HEK293 (cell line): Measurements from ENCODE around the gene DNAJC10.
A peak's percentile ranks its signal among the peaks of the same experiment; 100 is the strongest.

Source experiments
- FEZF1 ChIP-seq: fragments of 450-650 bp; formaldehyde crosslinking; IDR thresholded peaks from 2 replicates; pipeline ENCODE4 v1.5.1; 2016; ENCODE audit warnings: missing biosample characterization, missing genetic modification characterization
- PBX3 ChIP-seq: sonication (generic); formaldehyde crosslinking; IDR thresholded peaks from 2 replicates; pipeline ENCODE4 v1.8.1; 2022; ENCODE audit warnings: mild to moderate bottlenecking, moderate library complexity, missing genetic modification reagents
- PRDM6 ChIP-seq: fragments of 450-650 bp; formaldehyde crosslinking; IDR thresholded peaks from 2 replicates; pipeline ENCODE4 v1.5.1; 2017; ENCODE audit warnings: missing biosample characterization, missing genetic modification characterization
- SP7 ChIP-seq: fragments of 450-650 bp; formaldehyde crosslinking; IDR thresholded peaks from 2 replicates; pipeline ENCODE4 v1.5.1; 2016; ENCODE audit warnings: missing biosample characterization, missing genetic modification characterization
- TSHZ1 ChIP-seq: fragments of 450-650 bp; formaldehyde crosslinking; IDR thresholded peaks from 2 replicates; pipeline ENCODE4 v1.5.1; 2016; ENCODE audit warnings: missing biosample characterization, missing genetic modification characterization, borderline replicate concordance
- ZBTB48 ChIP-seq: fragments of 450-650 bp; formaldehyde crosslinking; IDR thresholded peaks from 2 replicates; pipeline ENCODE4 v1.5.1; 2016; ENCODE audit warnings: missing biosample characterization, missing genetic modification characterization
- ZBTB7A ChIP-seq: fragments of 450-650 bp; formaldehyde crosslinking; IDR thresholded peaks from 2 replicates; pipeline ENCODE4 v1.5.1; 2016; ENCODE audit warnings: low read depth, missing biosample characterization, missing genetic modification characterization
- ZFP41 ChIP-seq: fragments of 450-650 bp; formaldehyde crosslinking; IDR thresholded peaks from 2 replicates; pipeline ENCODE4 v1.5.1; 2016; ENCODE audit warnings: missing biosample characterization, missing genetic modification characterization, borderline replicate concordance
- ZNF223 ChIP-seq: fragments of 450-650 bp; formaldehyde crosslinking; IDR thresholded peaks from 2 replicates; pipeline ENCODE4 v1.5.1; 2016; ENCODE audit warnings: missing biosample characterization, missing genetic modification characterization
- ZNF362 ChIP-seq: fragments of 450-650 bp; formaldehyde crosslinking; IDR thresholded peaks from 2 replicates; pipeline ENCODE4 v1.5.1; 2016; ENCODE audit warnings: missing biosample characterization, missing genetic modification characterization
- ZNF426 ChIP-seq: fragments of 450-650 bp; formaldehyde crosslinking; IDR thresholded peaks from 2 replicates; pipeline ENCODE4 v1.5.1; 2017; ENCODE audit warnings: missing biosample characterization, missing genetic modification characterization, mild to moderate bottlenecking, inconsistent platforms, moderate library complexity
- ZNF48 ChIP-seq: fragments of 450-650 bp; formaldehyde crosslinking; IDR thresholded peaks from 2 replicates; pipeline ENCODE4 v1.5.1; 2016; ENCODE audit warnings: missing biosample characterization, missing genetic modification characterization
- ZNF513 ChIP-seq: fragments of 450-650 bp; IDR thresholded peaks from 2 replicates; pipeline ENCODE4 v1.5.1; 2018; ENCODE audit warnings: missing biosample characterization, missing genetic modification characterization
- ZNF518A ChIP-seq: fragments of 450-650 bp; formaldehyde crosslinking; conservative IDR thresholded peaks from 2 replicates; pipeline ENCODE4 v1.5.1; 2016; ENCODE audit warnings: low read depth, missing biosample characterization, missing genetic modification characterization
- ZNF521 ChIP-seq: fragments of 450-650 bp; formaldehyde crosslinking; IDR thresholded peaks from 2 replicates; pipeline ENCODE4 v1.5.1; 2017; ENCODE audit warnings: missing biosample characterization, mild to moderate bottlenecking, missing genetic modification characterization
- ZNF560 ChIP-seq: fragments of 450-650 bp; formaldehyde crosslinking; IDR thresholded peaks from 2 replicates; pipeline ENCODE4 v1.5.1; 2017; ENCODE audit warnings: missing biosample characterization, missing genetic modification characterization, borderline replicate concordance
- ZNF610 ChIP-seq: fragments of 450-650 bp; formaldehyde crosslinking; IDR thresholded peaks from 2 replicates; pipeline ENCODE4 v1.5.1; 2016; ENCODE audit warnings: missing biosample characterization, missing genetic modification characterization, borderline replicate concordance
- ZNF623 ChIP-seq: fragments of 450-650 bp; formaldehyde crosslinking; IDR thresholded peaks from 2 replicates; pipeline ENCODE4 v1.5.1; 2016; ENCODE audit warnings: missing biosample characterization, missing genetic modification characterization
- ZNF629 ChIP-seq: fragments of 450-650 bp; formaldehyde crosslinking; IDR thresholded peaks from 2 replicates; pipeline ENCODE4 v1.5.1; 2017; ENCODE audit warnings: missing biosample characterization, missing genetic modification characterization
- ZNF645 ChIP-seq: fragments of 450-650 bp; formaldehyde crosslinking; IDR thresholded peaks from 2 replicates; pipeline ENCODE4; 2016; ENCODE audit warnings: missing biosample characterization, missing genetic modification characterization
- ZNF658 ChIP-seq: fragments of 450-650 bp; formaldehyde crosslinking; IDR thresholded peaks from 2 replicates; pipeline ENCODE4; 2016; ENCODE audit warnings: missing biosample characterization, missing genetic modification characterization
- ZNF843 ChIP-seq: fragments of 450-650 bp; formaldehyde crosslinking; IDR thresholded peaks from 2 replicates; pipeline ENCODE4 v1.5.1; 2016; ENCODE audit warnings: missing biosample characterization, missing genetic modification characterization

Gene DNAJC10

GRCh38 chr2:182715892-182716649 is at the start of gene DNAJC10 (continued):
- TF ChIP-seq ZNF518A (tag by site-specific recombination) (no peak), ZBTB7A (tag by site-specific recombination) (no peak), ZNF610 (0 out of 2 replicates have a peak, but pooled peaks have one; percentile 32), ZBTB48 (tag by site-specific recombination) (0 out of 2 replicates have a peak, but pooled peaks have one; percentile 68), PBX3 (CRISPR knock-in tag) (no peak), ZFP41 (tag by site-specific recombination) (no peak), PRDM6 (tag by site-specific recombination) (no peak), TSHZ1 (no peak), ZNF658 (tag by site-specific recombination) (no peak), ZNF623 (tag by site-specific recombination) (no peak), ZNF645 (tag by site-specific recombination) (no peak), ZNF223 (tag by site-specific recombination) (no peak), ZNF362 (tag by site-specific recombination) (no peak), ZNF629 (peak; percentile 22; the same call in 1 of the 2 replicates), FEZF1 (tag by site-specific recombination) (no peak), SP7 (tag by site-specific recombination) (peak; percentile 51; the same call in 1 of the 2 replicates), ZNF513 (tag by site-specific recombination) (no peak), ZNF48 (tag by site-specific recombination) (no peak), ZNF843 (tag by site-specific recombination) (peak; percentile 45; the same call in 1 of the 2 replicates), ZNF426 (tag by site-specific recombination) (no peak), ZNF560 (tag by site-specific recombination) (no peak), ZNF521 (no peak)
